IMR-90 (cell line): ENCODE data around the gene FAM234A. TPM values are rescaled to one million over a fixed set of nuclear protein-coding genes. Genes with fewer than 3 reads are reported as not detected.

Source experiments
- ATAC-seq: fragments of 200-7000 bp; cut with Tn5 transposase; 2 replicates; pipeline ENCODE4 v1.9.1; 2020; ENCODE audit warnings: low read depth, mild to moderate bottlenecking, moderate library complexity
- BruUV-seq: library from RNA; stranded (reverse); fragments of 400-500 nt; replicated peaks from 2 replicates; lab custom pipeline; 2021; lab: Mats Ljungman, UMichigan
- CTCF ChIA-PET: fragments of 300-600 bp; formaldehyde crosslinking; extraction: SDS; loops from one replicate; lab custom pipeline; 2021; ENCODE audit warnings: antibody characterized with exemption; lab: Yijun Ruan, JAX
- POLR2A ChIA-PET: fragments of 300-600 bp; sonication (Branson Sonifier 250); formaldehyde crosslinking; loops from one replicate; lab custom pipeline; 2022; ENCODE audit warnings: antibody characterized with exemption; ENCODE audit not compliant: unreplicated experiment; lab: Charles Lee
- DNase-seq: peaks from one replicate; pipeline ENCODE4 v3.0.0; 2013
- H2AFZ ChIP-seq: replicated peaks from 2 replicates; pipeline ENCODE3; 2013; ENCODE audit warnings: low read length, mild to moderate bottlenecking; ENCODE audit not compliant: poor library complexity
- H2AK5ac ChIP-seq: 2 replicates; pipeline ENCODE4 v1.6.1; 2013; ENCODE audit warnings: low read depth, low read length, inconsistent platforms
- H2AK9ac ChIP-seq: replicated peaks from 2 replicates; pipeline ENCODE3; 2013; ENCODE audit warnings: mild to moderate bottlenecking, low read depth, low read length, moderate library complexity; ENCODE audit not compliant: poor library complexity
- H2BK120ac ChIP-seq: 2 replicates; pipeline ENCODE4 v1.6.1; 2013; ENCODE audit warnings: low read depth, low read length, inconsistent platforms
- H2BK15ac ChIP-seq: 3 replicates; pipeline ENCODE4 v1.6.1; 2013; ENCODE audit warnings: low read depth, low read length, inconsistent platforms
- H2BK20ac ChIP-seq: 2 replicates; pipeline ENCODE4 v1.6.1; 2013; ENCODE audit warnings: low read depth, mild to moderate bottlenecking, inconsistent platforms, low read length, moderate library complexity
- H2BK5ac ChIP-seq: 2 replicates; pipeline ENCODE4 v1.6.1; 2013; ENCODE audit warnings: mild to moderate bottlenecking, low read depth, low read length, inconsistent platforms; ENCODE audit not compliant: poor library complexity, severe bottlenecking
- H3K14ac ChIP-seq: replicated peaks from 2 replicates; pipeline ENCODE4 v1.6.1; 2013; ENCODE audit warnings: low read depth, low read length, inconsistent platforms
- H3K18ac ChIP-seq: 2 replicates; pipeline ENCODE4 v1.6.1; 2013; ENCODE audit warnings: low read depth, low read length, control low read depth
- H3K23ac ChIP-seq: 2 replicates; pipeline ENCODE4 v1.6.1; 2013; ENCODE audit warnings: low read depth, low read length, inconsistent platforms
- H3K27ac ChIP-seq: 2 replicates; pipeline ENCODE4 v1.5.1; 2013; ENCODE audit warnings: mild to moderate bottlenecking, control low read depth, low read length; ENCODE audit not compliant: insufficient read depth
- H3K27me3 ChIP-seq: 2 replicates; pipeline ENCODE4 v1.6.1; 2013; ENCODE audit warnings: low read length; ENCODE audit not compliant: control insufficient read depth, insufficient read depth
- H3K36me3 ChIP-seq: 2 replicates; pipeline ENCODE4 v1.6.1; 2013; ENCODE audit warnings: low read length, mixed read lengths; ENCODE audit not compliant: control insufficient read depth, insufficient read depth
- H3K4ac ChIP-seq: 2 replicates; pipeline ENCODE4 v1.6.1; 2013; ENCODE audit warnings: low read depth, low read length, inconsistent platforms
- H3K4me1 ChIP-seq: 2 replicates; pipeline ENCODE4 v1.6.1; 2013; ENCODE audit warnings: low read length, mixed read lengths; ENCODE audit not compliant: control insufficient read depth, insufficient read depth
- H3K4me2 ChIP-seq: 2 replicates; pipeline ENCODE4 v1.6.1; 2013; ENCODE audit warnings: low read depth, mild to moderate bottlenecking, control low read depth, low read length, moderate library complexity
- H3K4me3 ChIP-seq: 2 replicates; pipeline ENCODE4 v1.5.1; 2013; ENCODE audit warnings: low read depth, mild to moderate bottlenecking, control low read depth, low read length, moderate library complexity; ENCODE audit not compliant: insufficient read depth
- H3K56ac ChIP-seq: 2 replicates; pipeline ENCODE4 v1.6.1; 2013; ENCODE audit warnings: low read length, inconsistent platforms; ENCODE audit not compliant: insufficient read depth; ENCODE audit errors: extremely low read depth
- H3K79me1 ChIP-seq, 2 experiments: 2 replicates each; pipeline ENCODE4 v1.6.1; 2013; ENCODE audit warnings: low read length in 2 of 2, inconsistent platforms in 1 of 2, low read depth in 1 of 2
- H3K9ac ChIP-seq: 2 replicates; pipeline ENCODE4 v1.6.1; 2013; ENCODE audit warnings: low read depth, low read length, control low read depth
- H3K9me1 ChIP-seq: 2 replicates; pipeline ENCODE4 v1.6.1; 2013; ENCODE audit warnings: low read length, inconsistent platforms; ENCODE audit not compliant: insufficient read depth
- H3K9me3 ChIP-seq: 2 replicates; pipeline ENCODE4 v1.6.1; 2013; ENCODE audit warnings: low read length; ENCODE audit not compliant: control insufficient read depth, insufficient read depth
- H4K20me1 ChIP-seq: 2 replicates; pipeline ENCODE4 v1.6.1; 2013; ENCODE audit warnings: low read length, inconsistent platforms; ENCODE audit not compliant: insufficient read depth
- H4K5ac ChIP-seq: 2 replicates; pipeline ENCODE4 v1.6.1; 2013; ENCODE audit warnings: mild to moderate bottlenecking, low read depth, low read length, control low read depth
- H4K8ac ChIP-seq, 2 experiments: 2 replicates each; pipeline ENCODE4 v1.6.1; 2013; ENCODE audit warnings: low read depth in 2 of 2, low read length in 2 of 2, control low read depth in 1 of 2, inconsistent platforms in 1 of 2
- H4K91ac ChIP-seq: 2 replicates; pipeline ENCODE4 v1.6.1; 2013; ENCODE audit warnings: low read depth, low read length, inconsistent platforms; ENCODE audit not compliant: insufficient read depth
- BHLHE40 ChIP-seq: fragments of 150-350 bp; IDR thresholded peaks from 2 replicates; pipeline ENCODE4 v1.6.1; 2016; ENCODE audit warnings: mild to moderate bottlenecking, low read depth, low read length
- CEBPB ChIP-seq: IDR thresholded peaks from 2 replicates; pipeline ENCODE4 v1.6.1; 2012; ENCODE audit warnings: low read depth, low read length, improper control_type of control experiment
- MAZ ChIP-seq: IDR thresholded peaks from 2 replicates; pipeline ENCODE4 v1.6.1; 2012; ENCODE audit warnings: low read depth, mild to moderate bottlenecking, low read length, improper control_type of control experiment, moderate library complexity, borderline replicate concordance
- MXI1 ChIP-seq: IDR thresholded peaks from 2 replicates; pipeline ENCODE4 v1.6.1; 2012; ENCODE audit warnings: low read depth, mild to moderate bottlenecking, low read length, moderate library complexity, borderline replicate concordance
- NFE2L2 ChIP-seq: fragments of 150-350 bp; IDR thresholded peaks from 2 replicates; pipeline ENCODE4 v1.6.1; 2016; ENCODE audit warnings: low read depth, mild to moderate bottlenecking, low read length
- POLR2A ChIP-seq: IDR thresholded peaks from 2 replicates; pipeline ENCODE4 v1.6.1; 2012; ENCODE audit warnings: mild to moderate bottlenecking, low read depth, low read length
- RAD21 ChIP-seq: IDR thresholded peaks from 2 replicates; pipeline ENCODE4 v1.6.1; 2012; ENCODE audit warnings: low read length, improper control_type of control experiment
- RCOR1 ChIP-seq: IDR thresholded peaks from 2 replicates; pipeline ENCODE4 v1.6.1; 2012; ENCODE audit warnings: mild to moderate bottlenecking, low read length, improper control_type of control experiment; ENCODE audit not compliant: insufficient replicate concordance
- RFX5 ChIP-seq: IDR thresholded peaks from 2 replicates; pipeline ENCODE4 v1.8.0; 2012; ENCODE audit warnings: low read depth, mild to moderate bottlenecking, low read length, moderate library complexity
- SMC3 ChIP-seq: fragments of 150-350 bp; IDR thresholded peaks from 2 replicates; pipeline ENCODE4 v1.6.1; 2016; ENCODE audit warnings: low read depth, mild to moderate bottlenecking, antibody characterized with exemption, low read length, moderate library complexity
- WGBS, 2 experiments: methylation state at CpG; one replicate each; pipeline versions ENCODE4 v1.1.5 to v1.1.7; 2013; ENCODE audit warnings: missing lambda C conversion rate in 2 of 2; ENCODE audit not compliant: insufficient read length in 1 of 2; ENCODE audit errors: extremely low coverage in 2 of 2; 5-methylcytosine and 5-hydroxymethylcytosine counted together
- dilution Hi-C: fragments of 300-500 bp; cut with HindIII; formaldehyde crosslinking; loops from one replicate; pipeline ENCODE4 v1.14.3; 2018; ENCODE audit warnings: low sequenced_read_pairs; ENCODE audit not compliant: unreplicated experiment
- in situ Hi-C: fragments of 300-500 bp; cut with MboI; formaldehyde crosslinking; loops from 3 replicates; pipeline ENCODE4 v1.14.3; 2019; ENCODE audit warnings: low sequenced_read_pairs, inconsistent platforms, mixed read lengths
- intact Hi-C: fragments of 100-400 bp; cut with micrococcal nuclease; formaldehyde crosslinking; loops from 2 replicates; pipeline ENCODE4 v1.10.0; 2022
- polyA plus RNA-seq, 3 experiments: library from polyadenylated mRNA; depleted of rRNA; stranded (reverse); fragments of >200 nt; gene quantifications; 2 replicates each; pipeline ENCODE4 v1.2.3, GENCODE V29; 2012; ENCODE audit warnings: low replicate concordance in 1 of 3
- total RNA-seq: library from RNA; depleted of rRNA; stranded (reverse); fragments of >200 nt; gene quantifications from 2 replicates; pipeline ENCODE4 v1.2.3, GENCODE V29; 2012
- TF ChIP-seq, protein P1 (sequence below): fragments of 150-350 bp; IDR thresholded peaks from 2 replicates; pipeline ENCODE4 v1.6.1; 2016; ENCODE audit warnings: low read depth, mild to moderate bottlenecking, low read length, moderate library complexity, borderline replicate concordance
- TF ChIP-seq, protein P2 (sequence below): conservative IDR thresholded peaks from 2 replicates; pipeline ENCODE4 v1.5.1; 2012; ENCODE audit warnings: mild to moderate bottlenecking, low read depth, low read length, improper control_type of control experiment
- TF ChIP-seq, protein P3 (sequence below): fragments of 150-350 bp; IDR thresholded peaks from 2 replicates; pipeline ENCODE4 v1.6.1; 2017; ENCODE audit warnings: mild to moderate bottlenecking, antibody characterized with exemption, low read length, low read depth

Gene FAM234A
- total and polyA plus RNA-seq, 2 of the 4 experiments (the other 2 are of a cell fraction): 30.3 to 64.2 TPM

DNA sequence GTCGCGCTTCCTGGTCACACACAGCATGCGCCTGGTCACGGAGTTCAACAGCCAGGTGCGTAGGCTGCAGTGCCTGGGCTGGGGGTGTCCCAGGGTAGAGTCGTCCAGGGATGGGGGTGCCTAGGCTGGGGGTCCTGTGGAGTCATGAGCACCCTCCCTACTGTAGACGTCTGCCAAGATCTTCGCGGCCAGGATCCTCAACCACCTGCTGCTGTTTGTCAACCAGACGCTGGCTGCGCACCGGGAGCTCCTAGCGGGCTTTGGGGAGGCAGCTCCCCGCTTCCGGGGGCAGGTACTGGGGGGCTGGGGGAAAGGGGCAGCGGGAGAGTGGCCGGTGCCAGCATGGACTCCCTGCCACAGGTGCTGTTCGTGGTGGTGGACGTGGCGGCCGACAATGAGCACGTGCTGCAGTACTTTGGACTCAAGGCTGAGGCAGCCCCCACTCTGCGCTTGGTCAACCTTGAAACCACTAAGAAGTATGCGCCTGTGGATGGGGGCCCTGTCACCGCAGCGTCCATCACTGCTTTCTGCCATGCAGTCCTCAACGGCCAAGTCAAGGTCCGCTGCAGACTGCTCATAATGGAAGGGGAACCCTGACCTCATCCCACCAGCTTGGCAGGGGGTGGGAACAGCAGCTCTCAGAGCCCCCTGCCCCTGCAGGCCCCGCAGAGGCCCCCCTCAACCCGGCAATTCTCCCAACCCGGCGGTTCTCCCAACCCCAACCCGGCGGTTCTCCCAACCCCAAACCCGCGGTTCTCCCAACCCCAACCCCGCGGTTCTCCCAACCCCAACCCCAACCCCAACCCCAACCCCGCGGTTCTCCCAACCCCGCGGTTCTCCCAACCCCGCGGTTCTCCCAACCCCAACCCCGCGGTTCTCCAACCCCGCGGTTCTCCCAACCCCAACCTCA is 50.8 kb downstream of the FAM234A start:
- H3K9ac ChIP-seq: no peak overlapping the region
- ATAC-seq (no peak), DNase-seq (no peak)
- H3K27me3 ChIP-seq: peaks cover 16% of the 10 kb centered on the region
- H2AK5ac ChIP-seq: no peak overlapping the region
- H3K14ac ChIP-seq: no peak overlapping the region
- H2AK9ac ChIP-seq: no peak overlapping the region
- H3K4me3 ChIP-seq: no peak overlapping the region
- no TSS peak for BruUV-seq
- H4K91ac ChIP-seq: no peak overlapping the region
- dilution Hi-C loops: no loop called here
- WGBS, 2 experiments: 96% methylated on average over 19 of the region's 48 CpGs; no CpG with 5 or more reads in 1 of the 2 experiments
- H3K4ac ChIP-seq: no peak overlapping the region
- no peak overlapping the region for H2BK20ac ChIP-seq
- H2BK5ac ChIP-seq: no peak overlapping the region
- H3K36me3 ChIP-seq: peaks cover 25% of the 10 kb centered on the region; the same call in 1 of the 2 replicates
- no peak overlapping the region for H3K27ac ChIP-seq
- H4K5ac ChIP-seq: no peak overlapping the region
- H3K4me2 ChIP-seq: no peak overlapping the region
- no peaks in the 10 kb centered on the region for H3K9me3 ChIP-seq
- no peak overlapping the region for H3K56ac ChIP-seq
- no peaks in the 10 kb centered on the region for H3K79me1 ChIP-seq
- no peak overlapping the region for H2BK15ac ChIP-seq
- in situ Hi-C loops: no loop called here
- ChIA-PET CTCF (no interaction called here), POLR2A (no interaction called here)
- H2AFZ ChIP-seq: no peak overlapping the region
- no peaks in the 10 kb centered on the region for H3K4me1 ChIP-seq
- H4K20me1 ChIP-seq: no peaks in the 10 kb centered on the region; the same call in 1 of the 2 replicates
- TF ChIP-seq, protein P1, sequence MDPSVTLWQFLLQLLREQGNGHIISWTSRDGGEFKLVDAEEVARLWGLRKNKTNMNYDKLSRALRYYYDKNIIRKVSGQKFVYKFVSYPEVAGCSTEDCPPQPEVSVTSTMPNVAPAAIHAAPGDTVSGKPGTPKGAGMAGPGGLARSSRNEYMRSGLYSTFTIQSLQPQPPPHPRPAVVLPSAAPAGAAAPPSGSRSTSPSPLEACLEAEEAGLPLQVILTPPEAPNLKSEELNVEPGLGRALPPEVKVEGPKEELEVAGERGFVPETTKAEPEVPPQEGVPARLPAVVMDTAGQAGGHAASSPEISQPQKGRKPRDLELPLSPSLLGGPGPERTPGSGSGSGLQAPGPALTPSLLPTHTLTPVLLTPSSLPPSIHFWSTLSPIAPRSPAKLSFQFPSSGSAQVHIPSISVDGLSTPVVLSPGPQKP: no peak
- TF ChIP-seq POLR2A (no peak), RCOR1 (no peak), BHLHE40 (no peak), CEBPB (no peak), RFX5 (no peak), NFE2L2 (no peak), MAZ (no peak), MXI1 (no peak), RAD21 (no peak), SMC3 (no peak)
- TF ChIP-seq, protein P2, sequence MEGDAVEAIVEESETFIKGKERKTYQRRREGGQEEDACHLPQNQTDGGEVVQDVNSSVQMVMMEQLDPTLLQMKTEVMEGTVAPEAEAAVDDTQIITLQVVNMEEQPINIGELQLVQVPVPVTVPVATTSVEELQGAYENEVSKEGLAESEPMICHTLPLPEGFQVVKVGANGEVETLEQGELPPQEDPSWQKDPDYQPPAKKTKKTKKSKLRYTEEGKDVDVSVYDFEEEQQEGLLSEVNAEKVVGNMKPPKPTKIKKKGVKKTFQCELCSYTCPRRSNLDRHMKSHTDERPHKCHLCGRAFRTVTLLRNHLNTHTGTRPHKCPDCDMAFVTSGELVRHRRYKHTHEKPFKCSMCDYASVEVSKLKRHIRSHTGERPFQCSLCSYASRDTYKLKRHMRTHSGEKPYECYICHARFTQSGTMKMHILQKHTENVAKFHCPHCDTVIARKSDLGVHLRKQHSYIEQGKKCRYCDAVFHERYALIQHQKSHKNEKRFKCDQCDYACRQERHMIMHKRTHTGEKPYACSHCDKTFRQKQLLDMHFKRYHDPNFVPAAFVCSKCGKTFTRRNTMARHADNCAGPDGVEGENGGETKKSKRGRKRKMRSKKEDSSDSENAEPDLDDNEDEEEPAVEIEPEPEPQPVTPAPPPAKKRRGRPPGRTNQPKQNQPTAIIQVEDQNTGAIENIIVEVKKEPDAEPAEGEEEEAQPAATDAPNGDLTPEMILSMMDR: no peak
- TF ChIP-seq, protein P3, sequence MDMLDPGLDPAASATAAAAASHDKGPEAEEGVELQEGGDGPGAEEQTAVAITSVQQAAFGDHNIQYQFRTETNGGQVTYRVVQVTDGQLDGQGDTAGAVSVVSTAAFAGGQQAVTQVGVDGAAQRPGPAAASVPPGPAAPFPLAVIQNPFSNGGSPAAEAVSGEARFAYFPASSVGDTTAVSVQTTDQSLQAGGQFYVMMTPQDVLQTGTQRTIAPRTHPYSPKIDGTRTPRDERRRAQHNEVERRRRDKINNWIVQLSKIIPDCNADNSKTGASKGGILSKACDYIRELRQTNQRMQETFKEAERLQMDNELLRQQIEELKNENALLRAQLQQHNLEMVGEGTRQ: no peak
- H3K23ac ChIP-seq: no peak overlapping the region
- no peak overlapping the region for H2BK120ac ChIP-seq
- H3K9me1 ChIP-seq: no peaks in the 10 kb centered on the region
- intact Hi-C loops: no loop called here
- no peak overlapping the region for H3K18ac ChIP-seq
- H4K8ac ChIP-seq: no peak overlapping the region
